GM18498 (cell line): ENCODE data around the gene EGLN3.

Experiments
- ATAC-seq: cut with Tn5 transposase; IDR thresholded peaks from one replicate; pipeline ENCODE4 v1.9.1; 2021; ENCODE audit warnings: mild to moderate bottlenecking, moderate library complexity; ENCODE audit not compliant: unreplicated experiment

EGLN3 gene

DNA sequence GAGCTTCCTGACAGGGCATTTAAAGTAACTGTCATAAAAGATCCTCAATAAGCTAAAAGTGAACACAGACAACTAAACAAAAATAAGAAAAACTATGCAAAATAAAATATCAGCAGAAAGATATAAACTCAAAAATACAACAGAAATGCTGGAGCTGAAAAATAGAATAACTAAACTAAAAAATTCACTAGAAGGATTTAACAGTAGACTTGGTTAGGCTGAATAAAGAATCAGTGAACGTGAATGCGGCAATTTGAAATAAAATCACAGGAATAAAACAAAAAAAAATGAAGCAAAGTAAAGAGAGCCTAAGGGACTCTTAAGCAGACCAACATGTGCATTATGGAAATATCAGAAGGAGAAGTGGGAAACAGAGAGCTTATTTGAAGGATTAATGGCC, 74.6 kb downstream of the EGLN3 start:
- no peak for ATAC-seq
